DMS153 treated with DMSO at 0.1 percent for 48 hours (cell line): ENCODE data around the gene C11orf52.
"Not testable (repeated sequence)": the region's sequence is repeated elsewhere in the genome, so short reads cannot be mapped to it uniquely, and the experiment has no call there.

Experiments used
- DNase-seq: peaks from one replicate; lab custom pipeline; 2025; ENCODE audit not compliant: unreplicated experiment; lab: John Stamatoyannopoulos, UW

C11orf52 gene

GRCh38 chr11:111912535-111912934 is 6.2 kb upstream of the C11orf52 start, which contains the start of gene HSPB2:
TSS of gene HSPB2 (plus strand) at chr11:111912734. CDS start at chr11:111912830, 96 bp downstream.
- no peak for DNase-seq

- DNase-seq: no peak
Measured at GRCh38 chr11:111913031-111913861, 5.5 kb upstream of the C11orf52 start.

GRCh38 chr11:111913997-111914396 is 4.7 kb upstream of the C11orf52 start:
- DNase-seq: peak; percentile 53

- no peak for DNase-seq
Measured at GRCh38 chr11:111916768-111917167, 1.9 kb upstream of the C11orf52 start.

GRCh38 chr11:111917312-111917711 is 1.4 kb upstream of the C11orf52 start:
- DNase-seq: no peak

- no peak for DNase-seq
Measured at GRCh38 chr11:111917788-111918187, 925 bp upstream of the C11orf52 start.

GRCh38 chr11:111920908-111921307 is 2.2 kb downstream of the C11orf52 start:
- no peak for DNase-seq

GRCh38 chr11:111921541-111922230 is 3.0 kb downstream of the C11orf52 start:
- no peak for DNase-seq

- no peak for DNase-seq
Measured at GRCh38 chr11:111922803-111923202, 4.1 kb downstream of the C11orf52 start.

GRCh38 chr11:111923351-111923788 is 4.7 kb downstream of the C11orf52 start:
- DNase-seq: no peak

- DNase-seq: no peak
Measured at GRCh38 chr11:111923951-111924350, 5.2 kb downstream of the C11orf52 start.

GRCh38 chr11:111925953-111926352 is 7.2 kb downstream of the C11orf52 start:
- no peak for DNase-seq

GRCh38 chr11:111926505-111927391 is 8.0 kb downstream of the C11orf52 start:
- peak; percentile 98 for DNase-seq

GRCh38 chr11:111930472-111930871 is 11.8 kb downstream of the C11orf52 start:
- DNase-seq: no peak

- DNase-seq: no peak
Measured at GRCh38 chr11:111932611-111932950, 13.9 kb downstream of the C11orf52 start.

GRCh38 chr11:111933176-111933575 is 14.5 kb downstream of the C11orf52 start:
- DNase-seq: not testable (repeated sequence)

- no peak for DNase-seq
Measured at GRCh38 chr11:111933872-111934271, 15.2 kb downstream of the C11orf52 start.

GRCh38 chr11:111934306-111934705 is 15.6 kb downstream of the C11orf52 start:
- no peak for DNase-seq

GRCh38 chr11:111935317-111936039 is 16.8 kb downstream of the C11orf52 start:
- no peak for DNase-seq

GRCh38 chr11:111936040-111936540 is 17.4 kb downstream of the C11orf52 start:
- no peak for DNase-seq

- DNase-seq: no peak
Measured at GRCh38 chr11:111937461-111937769, 18.7 kb downstream of the C11orf52 start.
